Suppressor macrophage (primary cell): ENCODE data around the gene UBC.

Experiments used
- DNase-seq, 4 experiments: peaks; one replicate each; pipeline ENCODE4 v3.0.0-alpha.2; 2020 to 2022

The UBC gene

DNA sequence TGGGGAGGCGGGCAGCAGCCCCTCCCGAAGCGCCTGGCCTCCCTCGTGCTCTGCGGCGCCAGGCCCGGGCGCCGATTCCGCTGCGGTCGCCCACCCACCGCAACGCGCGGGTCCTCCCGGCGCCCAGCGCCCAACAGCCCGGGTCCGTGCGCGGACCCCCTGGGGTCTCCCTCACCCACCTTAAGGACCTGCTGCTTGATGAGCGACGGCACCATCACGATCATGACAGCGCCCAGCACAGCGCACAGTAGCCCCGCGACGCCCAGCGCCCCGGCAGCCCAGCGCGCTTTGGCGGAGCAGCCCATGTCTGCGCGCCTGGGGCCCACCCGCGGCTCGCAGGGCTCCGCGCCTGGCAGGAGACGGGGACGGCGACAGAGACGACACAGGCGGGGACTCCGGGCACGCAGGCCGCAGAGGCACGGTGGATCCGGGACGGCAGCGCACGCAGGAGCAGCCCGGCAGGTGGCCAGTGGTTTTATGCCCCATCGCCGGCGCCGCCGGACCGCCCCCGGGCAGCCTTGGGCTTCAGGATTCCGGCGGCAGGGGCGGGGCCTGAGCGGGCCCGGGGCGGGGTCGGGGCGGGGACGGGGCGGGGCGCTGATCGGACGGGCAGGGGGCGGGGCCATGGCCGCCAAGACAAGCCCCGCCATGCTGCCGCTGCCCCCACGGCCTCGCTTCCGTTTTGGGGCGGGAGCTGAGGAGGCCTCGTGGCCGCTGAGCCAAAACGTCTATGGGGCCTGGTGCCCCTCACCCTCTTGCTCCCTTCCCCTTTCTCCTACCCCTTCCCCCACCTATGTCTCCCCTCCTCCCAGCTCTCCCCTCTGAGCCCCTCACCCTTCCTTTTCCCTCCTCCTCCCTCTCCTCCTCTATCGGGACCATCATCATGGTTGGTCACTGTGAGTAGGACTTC, 50.8 kb downstream of the UBC start, which contains the start of gene SCARB1:
Gene SCARB1, minus strand, starts transcription at position 449 of the 910 bp plus-strand sequence. Its CDS starts 144 bp downstream, at position 305.
- DNase-seq, result peak; percentile 87 to 97 (median 93)

- DNase-seq, result peak; percentile 49 to 77 (median 64)
Measured at GRCh38 chr12:124862768-124863415, 51.6 kb downstream of the UBC start.

DNA sequence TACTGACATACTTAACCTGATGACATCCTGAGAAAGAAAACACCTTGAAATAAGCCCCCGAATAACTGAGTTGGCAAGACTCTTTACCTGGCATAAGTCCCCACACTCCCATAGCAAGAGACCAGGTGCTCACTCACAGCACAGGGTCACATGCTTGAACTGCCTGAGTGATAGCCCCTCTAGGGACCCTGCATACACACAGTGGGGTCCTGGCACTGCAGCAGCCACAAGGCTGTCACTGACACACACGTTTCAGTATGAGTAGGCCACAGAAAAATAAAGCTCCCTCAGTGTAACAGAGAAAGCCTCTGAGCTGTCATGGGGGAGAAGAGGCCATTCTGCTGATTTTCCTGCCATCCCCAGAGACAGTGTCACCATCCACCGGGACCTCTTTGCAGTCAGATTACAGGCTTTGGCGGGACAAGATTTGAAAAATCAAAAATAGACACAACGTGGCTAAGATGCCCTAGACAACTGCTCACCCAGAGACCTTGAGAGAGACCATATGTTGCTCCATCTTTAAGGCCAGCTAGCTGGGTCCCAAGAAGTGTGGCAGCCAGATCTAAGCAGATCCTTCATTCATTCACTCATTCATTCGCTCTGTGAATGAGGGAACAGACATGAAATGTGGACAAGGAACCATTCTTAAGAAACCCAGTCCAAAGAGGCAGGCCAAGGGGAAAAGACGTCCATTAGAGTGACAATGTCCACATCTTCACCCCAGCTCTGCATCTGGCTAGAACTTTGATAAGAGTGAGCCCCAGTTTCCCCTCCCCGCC, 52.4 kb downstream of the UBC start:
- no peak for DNase-seq
